Stimulated activated CD4-positive, alpha-beta T cell treated with anti-CD3 and anti-CD28 coated beads, Interleukin-15, amount 100 ng/mL, for 48 hours (primary cell): ENCODE results near the gene BRINP2.
"Not testable (repeated sequence)": the region's sequence is repeated elsewhere in the genome, so short reads cannot be mapped to it uniquely, and the experiment has no call there.

Experiments
- DNase-seq, 2 donors: peaks; one replicate each; pipeline ENCODE4 v3.0.0-alpha.2; 2020; ENCODE audit warnings: low read depth in 2 of 2

The BRINP2 gene

DNA sequence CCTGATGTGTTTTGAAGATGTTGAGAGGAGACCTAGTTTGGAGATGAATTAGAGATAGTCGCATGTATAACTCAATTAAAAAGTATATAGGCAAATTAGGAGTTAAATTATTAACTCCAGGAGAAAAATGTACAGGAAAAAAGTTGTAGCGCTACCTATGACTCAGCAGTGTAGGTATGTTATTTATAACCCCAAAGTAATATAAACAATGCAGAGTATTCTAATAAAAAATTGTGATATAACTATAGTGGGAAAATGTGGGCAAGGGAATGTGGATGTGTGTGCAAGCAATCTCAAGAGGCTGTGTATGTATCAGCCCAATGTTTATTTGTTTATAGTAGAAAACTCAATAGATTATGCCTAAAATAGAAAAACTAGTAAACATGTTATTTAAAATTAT lies 144.5 kb downstream of the BRINP2 start:
- no peak for DNase-seq

DNA sequence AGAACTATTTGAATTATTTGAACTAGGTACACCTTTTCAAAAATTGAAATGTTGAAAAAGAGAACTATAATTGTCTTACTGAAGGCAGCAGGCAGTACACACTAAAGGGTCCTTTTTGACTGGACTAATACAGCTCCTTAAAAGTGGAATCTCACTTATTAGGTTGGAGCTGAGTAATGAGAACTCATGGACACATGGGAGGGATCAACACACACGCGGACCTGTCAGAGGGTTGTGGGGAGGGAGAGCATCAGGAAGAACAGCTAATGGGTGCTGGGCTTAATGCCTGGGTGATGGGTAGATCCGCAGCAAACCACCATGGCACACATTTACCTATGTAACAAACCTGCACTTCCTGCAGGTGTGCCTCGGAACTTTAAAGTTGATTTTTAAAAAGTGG lies 145.0 kb downstream of the BRINP2 start:
- DNase-seq = no peak

DNA sequence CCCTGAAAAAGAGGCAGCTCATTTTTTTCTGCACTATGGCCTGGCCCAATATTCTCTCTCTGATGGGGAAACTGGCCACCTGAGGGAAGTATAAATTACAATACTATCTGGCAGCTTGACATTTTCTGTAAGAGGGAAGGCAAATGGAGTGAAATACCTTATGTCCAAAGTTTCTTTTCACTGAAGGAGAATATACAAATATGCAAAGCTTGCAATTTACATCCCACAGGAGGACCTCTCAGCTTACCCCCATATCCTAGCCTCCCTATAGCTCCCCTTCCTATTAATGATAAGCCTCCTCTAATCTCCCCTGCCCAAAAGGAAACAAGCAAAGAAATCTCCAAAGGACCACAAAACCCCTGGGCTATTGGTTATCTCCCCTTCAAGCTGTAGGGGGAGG lies 150.7 kb downstream of the BRINP2 start:
- DNase-seq = not testable (repeated sequence)

DNA sequence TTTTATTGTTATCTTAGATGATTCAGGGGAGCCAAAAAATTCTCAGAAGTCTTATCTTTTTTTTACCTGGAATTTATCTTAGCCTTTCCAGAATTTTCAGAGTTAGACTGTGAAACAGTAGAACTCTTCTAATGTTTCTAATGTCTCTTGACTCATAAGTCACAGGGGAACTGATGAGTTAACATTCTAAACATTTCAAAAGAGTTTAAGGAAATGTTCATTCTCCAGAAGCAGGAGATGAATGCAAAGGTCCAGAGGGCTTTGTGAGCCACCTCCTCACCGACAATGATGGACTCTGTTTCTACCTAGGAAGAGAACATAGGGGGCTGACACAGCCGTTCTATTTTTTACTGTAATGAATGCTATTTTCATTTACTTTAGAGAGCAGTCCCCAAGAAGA lies 157.5 kb downstream of the BRINP2 start:
- DNase-seq = no peak

DNA sequence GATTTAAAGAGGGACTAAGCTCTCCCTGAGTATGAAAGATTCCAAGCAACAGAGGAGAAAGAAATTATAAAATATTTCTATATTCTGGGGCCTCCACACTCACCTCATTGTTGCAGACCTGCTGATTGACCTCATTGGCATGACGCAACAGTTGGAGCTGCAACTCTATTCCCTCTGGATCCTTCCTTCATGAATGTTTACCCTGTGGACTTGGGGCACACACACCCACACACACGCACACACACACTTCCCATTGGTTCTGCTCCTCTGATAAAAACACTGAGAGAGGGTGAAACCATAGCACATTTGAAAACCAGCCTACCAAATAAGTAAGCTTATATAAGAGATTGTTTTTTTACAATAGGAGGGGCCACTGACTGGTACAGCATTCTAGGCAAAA lies 159.1 kb downstream of the BRINP2 start:
- DNase-seq = no peak
